HepG2 (cell line): ENCODE results near the gene PNKD. TPM values are rescaled to one million over a fixed set of nuclear protein-coding genes. Genes with fewer than 3 reads are reported as not detected.

Source experiments
- HMG20B ChIP-seq: conservative IDR thresholded peaks from 2 replicates; pipeline ENCODE4 v1.6.1; 2016; ENCODE audit warnings: missing genetic modification reagents, missing compliant biosample characterization
- HNRNPLL ChIP-seq: fragments of 200-400 bp; formaldehyde crosslinking; IDR thresholded peaks from 2 replicates; pipeline ENCODE4 v1.6.1; 2017; ENCODE audit warnings: mild to moderate bottlenecking, low read depth, low read length; ENCODE audit not compliant: poor library complexity, severe bottlenecking
- LRRFIP1 ChIP-seq: sonication (generic); formaldehyde crosslinking; conservative IDR thresholded peaks from 2 replicates; pipeline ENCODE4 v1.4.0; 2020; ENCODE audit warnings: missing genetic modification reagents
- MYNN ChIP-seq: sonication (generic); formaldehyde crosslinking; IDR thresholded peaks from 2 replicates; pipeline ENCODE4 v1.4.0; 2020; ENCODE audit warnings: mild to moderate bottlenecking, low read depth, missing genetic modification reagents
- NR2C2 ChIP-seq: sonication (generic); formaldehyde crosslinking; IDR thresholded peaks from 2 replicates; pipeline ENCODE4 v1.4.0; 2020; ENCODE audit warnings: missing genetic modification reagents, mild to moderate bottlenecking, moderate library complexity, borderline replicate concordance
- SAP130 ChIP-seq: IDR thresholded peaks from 2 replicates; pipeline ENCODE4 v1.6.1; 2016; ENCODE audit warnings: low read depth
- SPEN ChIP-seq: sonication (generic); formaldehyde crosslinking; IDR thresholded peaks from 2 replicates; pipeline ENCODE4 v1.5.1; 2020; ENCODE audit warnings: low read depth, mild to moderate bottlenecking, missing genetic modification reagents
- UBTF ChIP-seq: sonication (generic); formaldehyde crosslinking; IDR thresholded peaks from 2 replicates; pipeline ENCODE4 v1.4.0; 2020; ENCODE audit warnings: mild to moderate bottlenecking, missing genetic modification reagents
- ZBTB1 ChIP-seq: sonication (generic); formaldehyde crosslinking; IDR thresholded peaks from 2 replicates; pipeline ENCODE4 v1.4.0; 2020; ENCODE audit warnings: missing genetic modification reagents, borderline replicate concordance
- ZNF350 ChIP-seq: sonication (generic); formaldehyde crosslinking; IDR thresholded peaks from 2 replicates; pipeline ENCODE4 v1.4.0; 2020; ENCODE audit warnings: mild to moderate bottlenecking, low read depth, missing genetic modification reagents, borderline replicate concordance
- ZNF441 ChIP-seq: sonication (generic); formaldehyde crosslinking; IDR thresholded peaks from 2 replicates; pipeline ENCODE4 v1.7.0; 2021; ENCODE audit warnings: missing genetic modification reagents, borderline replicate concordance
- ZNF574 ChIP-seq: sonication (generic); formaldehyde crosslinking; IDR thresholded peaks from 2 replicates; pipeline ENCODE4 v1.4.0; 2020; ENCODE audit warnings: missing genetic modification reagents
- ZNF598 ChIP-seq: sonication (generic); formaldehyde crosslinking; IDR thresholded peaks from 2 replicates; pipeline ENCODE4 v1.5.1; 2020; ENCODE audit warnings: mild to moderate bottlenecking, missing genetic modification reagents, borderline replicate concordance
- ZNF710 ChIP-seq: sonication (generic); formaldehyde crosslinking; IDR thresholded peaks from 2 replicates; pipeline ENCODE4 v1.5.0; 2020; ENCODE audit warnings: mild to moderate bottlenecking, missing genetic modification reagents, borderline replicate concordance
- polyA plus RNA-seq, 8 experiments: library from polyadenylated mRNA; depleted of rRNA in 3 of 8; stranded (reverse) in 7 of 8; unstranded in 1 of 8; fragments of >200 nt; fragmentation: Illumina TruSeq in 4 of 8; extraction: Trizol in 4 of 8; gene quantifications; 2 replicates each; pipeline versions ENCODE4 v1.2.1 to v1.2.3, GENCODE V29; 2011 to 2016; ENCODE audit warnings: low read depth in 4 of 8, missing spikeins in 1 of 8, mixed read lengths in 1 of 8; ENCODE audit not compliant: insufficient read depth in 1 of 8
- total RNA-seq, 5 experiments: library from RNA; depleted of rRNA; stranded (reverse); fragments of >200 nt; fragmentation: Illumina TruSeq; extraction: Trizol; gene quantifications; 2 replicates each; pipeline ENCODE4 v1.2.3, GENCODE V29; 2016; ENCODE audit warnings: low read depth in 1 of 5

PNKD gene
- total and polyA plus RNA-seq, 2 of the 13 experiments (the other 11 are each of a cell fraction or from before 2014, with no cell fraction given) = 55.9 to 80.4 TPM

GRCh38 chr2:218290316-218291261 lies 20.3 kb downstream of the PNKD start (continued):
- TF ChIP-seq ZNF710 (CRISPR knock-in tag) = 0 out of 2 replicates have a peak, but pooled peaks have one; percentile 21
- no peak for TF ChIP-seq HNRNPLL
- TF ChIP-seq UBTF (CRISPR knock-in tag) = peak; percentile 30; the same call in 1 of the 2 replicates
- TF ChIP-seq SPEN (CRISPR knock-in tag) = 0 out of 2 replicates have a peak, but pooled peaks have one; percentile 31
- TF ChIP-seq ZNF441 = 0 out of 2 replicates have a peak, but pooled peaks have one; percentile 26
- TF ChIP-seq SAP130 (CRISPR knock-in tag) = 0 out of 2 replicates have a peak, but pooled peaks have one; percentile 8
- TF ChIP-seq ZNF574 (CRISPR knock-in tag) = 0 out of 2 replicates have a peak, but pooled peaks have one; percentile 10
- no peak for TF ChIP-seq HMG20B (CRISPR knock-in tag)
- 0 out of 2 replicates have a peak, but pooled peaks have one; percentile 29 for TF ChIP-seq NR2C2 (CRISPR knock-in tag)
- no peak for TF ChIP-seq ZNF598 (CRISPR knock-in tag)
- no peak for TF ChIP-seq LRRFIP1 (CRISPR knock-in tag)
- TF ChIP-seq MYNN (CRISPR knock-in tag) = 0 out of 2 replicates have a peak, but pooled peaks have one; percentile 67
- 0 out of 2 replicates have a peak, but pooled peaks have one; percentile 32 for TF ChIP-seq ZNF350 (CRISPR knock-in tag)
- TF ChIP-seq ZBTB1 (CRISPR knock-in tag) = no peak
